MM.1S (cell line): Measurements from ENCODE around the gene REEP1.

Experiments used
- EZH2 ChIP-seq: fragments of 300-600 bp; sonication (generic); optimal IDR thresholded peaks from 2 replicates; pipeline ENCODE3; 2017; ENCODE audit warnings: low read depth, mild to moderate bottlenecking, antibody characterized with exemption, low read length, mixed read lengths
- EZH2phosphoT487 ChIP-seq: fragments of 300-600 bp; sonication (generic); IDR thresholded peaks from 2 replicates; pipeline ENCODE4 v1.6.1; 2018; ENCODE audit warnings: antibody characterized with exemption, low read length

- TF ChIP-seq EZH2phosphoT487 = no peak
- no peak for TF ChIP-seq EZH2
These were observed 151.0 kb downstream of the REEP1 start for GRCh38 chr2:86186431-86186830.
